AG04450 (cell line): Measurements from ENCODE around the gene SMCO4. TPM values are rescaled to one million over a fixed set of nuclear protein-coding genes. Genes with fewer than 3 reads are reported as not detected.

Experiments used
- CTCF ChIA-PET: fragments of 300-600, 350-600 bp; formaldehyde crosslinking; extraction: SDS; loops from one replicate; lab custom pipeline; 2022; ENCODE audit warnings: antibody characterized with exemption, inconsistent platforms; lab: Charles Lee
- POLR2A ChIA-PET: fragments of 350-600 bp; formaldehyde crosslinking; extraction: SDS; loops from one replicate; lab custom pipeline; 2021; ENCODE audit warnings: antibody characterized with exemption, inconsistent platforms; lab: Yijun Ruan, JAX
- DNase-seq: peaks from one replicate; pipeline ENCODE4 v3.0.0-alpha.2; 2011; ENCODE audit warnings: low read depth, low spot score
- H3K27ac ChIP-seq: one replicate; pipeline ENCODE4 v1.5.1; 2012; ENCODE audit warnings: low read depth, low read length, control low read depth
- H3K27me3 ChIP-seq: one replicate; pipeline ENCODE4 v1.6.0; 2012; ENCODE audit warnings: low read length; ENCODE audit not compliant: control insufficient read depth, insufficient read depth
- H3K4me3 ChIP-seq: 2 replicates; pipeline ENCODE4 v1.5.1; 2011; ENCODE audit warnings: mild to moderate bottlenecking, low read depth, low read length, control low read depth
- H3K9me3 ChIP-seq: 2 replicates; pipeline ENCODE4 v1.5.1; 2012; ENCODE audit warnings: low read length; ENCODE audit not compliant: control insufficient read depth, insufficient read depth
- CTCF ChIP-seq: IDR thresholded peaks from 2 replicates; pipeline ENCODE4 v1.5.1; 2011; ENCODE audit warnings: low read depth, low read length, control low read depth, inconsistent platforms
- polyA plus RNA-seq: library from polyadenylated mRNA; depleted of rRNA; stranded (reverse); fragments of >200 nt; gene quantifications from 2 replicates; pipeline ENCODE4 v1.2.3, GENCODE V29; 2011

SMCO4 gene
- polyA plus RNA-seq, 1 experiment, result 8.6 TPM

GRCh38 chr11:93574638-93575220 lies 31.5 kb upstream of the SMCO4 start:
- TF ChIP-seq CTCF, result no peak
- CTCF ChIA-PET, result no interaction called here
- no peaks in the 10 kb centered on the region for H3K27me3 ChIP-seq
- H3K9me3 ChIP-seq, result no peaks in the 10 kb centered on the region
- H3K4me3 ChIP-seq, result no peak overlapping the region
- no peak overlapping the region for H3K27ac ChIP-seq
- DNase-seq, result no peak
- POLR2A ChIA-PET, result no interaction called here

GRCh38 chr11:93573184-93573583 lies 30.0 kb upstream of the SMCO4 start:
- CTCF ChIA-PET, result no interaction called here
- H3K9me3 ChIP-seq, result no peaks in the 10 kb centered on the region
- no peak for TF ChIP-seq CTCF
- no peak overlapping the region for H3K4me3 ChIP-seq
- POLR2A ChIA-PET, result no interaction called here
- H3K27me3 ChIP-seq, result no peaks in the 10 kb centered on the region
- no peak overlapping the region for H3K27ac ChIP-seq
- DNase-seq, result no peak

GRCh38 chr11:93572621-93573020 lies 29.4 kb upstream of the SMCO4 start:
- ChIA-PET CTCF (no interaction called here), POLR2A (no interaction called here)
- H3K4me3 ChIP-seq, result no peak overlapping the region
- no peaks in the 10 kb centered on the region for H3K27me3 ChIP-seq
- no peaks in the 10 kb centered on the region for H3K9me3 ChIP-seq
- no peak for DNase-seq
- TF ChIP-seq CTCF, result no peak
- H3K27ac ChIP-seq, result no peak overlapping the region

GRCh38 chr11:93572171-93572570 lies 29.0 kb upstream of the SMCO4 start:
- Histone ChIP-seq H3K27ac (no peak overlapping the region), H3K27me3 (no peaks in the 10 kb centered on the region), H3K9me3 (no peaks in the 10 kb centered on the region), H3K4me3 (no peak overlapping the region)
- POLR2A ChIA-PET, result no interaction called here
- DNase-seq, result no peak
- CTCF ChIA-PET, result no interaction called here
- TF ChIP-seq CTCF, result no peak

- no peak for TF ChIP-seq CTCF
- H3K27me3 ChIP-seq, result no peaks in the 10 kb centered on the region
- ChIA-PET POLR2A (no interaction called here), CTCF (no interaction called here)
- no peak overlapping the region for H3K4me3 ChIP-seq
- H3K27ac ChIP-seq, result no peak overlapping the region
- DNase-seq, result no peak
- H3K9me3 ChIP-seq, result no peaks in the 10 kb centered on the region
Observed at GRCh38 chr11:93571612-93572011, 28.4 kb upstream of the SMCO4 start.
